B cell (primary cell): ENCODE data around the gene NUB1. TPM values are rescaled to one million over a fixed set of nuclear protein-coding genes. Genes with fewer than 3 reads are reported as not detected.

Experiments used
- ATAC-seq: fragments of 200-7000 bp; cut with Tn5 transposase; one replicate; pipeline ENCODE4 v1.10.0; 2021; ENCODE audit warnings: low read depth, mild to moderate bottlenecking, moderate number of reproducible peaks, moderate library complexity
- CTCF ChIA-PET: fragments of 350-600 bp; sonication (Branson Sonifier 250); formaldehyde crosslinking; loops from one replicate; lab custom pipeline; 2021; ENCODE audit warnings: antibody characterized with exemption, inconsistent platforms; lab: Charles Lee
- POLR2A ChIA-PET: fragments of 350-600 bp; sonication (Branson Sonifier 250); formaldehyde crosslinking; loops from one replicate; lab custom pipeline; 2021; ENCODE audit warnings: antibody characterized with exemption; lab: Charles Lee
- DNase-seq: peaks from one replicate; pipeline ENCODE4 v3.0.0; 2013
- H2AFZ ChIP-seq: 2 replicates; pipeline ENCODE4 v1.6.1; 2012; ENCODE audit warnings: mild to moderate bottlenecking, low read depth, low read length; ENCODE audit not compliant: insufficient read depth, poor library complexity, severe bottlenecking
- H3K27ac ChIP-seq, 2 donors: 1 replicate in 1 of 2; 2 replicates in 1 of 2; pipeline ENCODE4 v1.5.1; 2012 to 2013; ENCODE audit warnings: low read length in 2 of 2, mild to moderate bottlenecking in 2 of 2, moderate library complexity in 1 of 2
- H3K27me3 ChIP-seq, 4 experiments: fragments of 200-600 bp in 1 of 4; sonication (generic) in 1 of 4; replicated peaks in 1 of 4; 1 replicate in 2 of 4; 2 replicates in 2 of 4; pipeline versions ENCODE4 v1.6.1 to v1.7.0; 2013 to 2016; ENCODE audit warnings: low read length in 3 of 4, mild to moderate bottlenecking in 2 of 4, mixed read lengths in 1 of 4, moderate library complexity in 1 of 4; ENCODE audit not compliant: insufficient read depth in 4 of 4, control insufficient read depth in 3 of 4; ENCODE audit errors: control extremely low read depth in 1 of 4
- H3K36me3 ChIP-seq, 2 experiments: replicated peaks in 1 of 2; 1 replicate in 1 of 2; 2 replicates in 1 of 2; pipeline versions ENCODE4 v1.6.1 to v1.7.1; 2013; ENCODE audit warnings: low read length in 1 of 2; ENCODE audit not compliant: insufficient read depth in 2 of 2, control insufficient read depth in 1 of 2; ENCODE audit errors: control extremely low read depth in 1 of 2, extremely low read depth in 1 of 2
- H3K4me1 ChIP-seq, 2 donors: fragments of 200-600 bp in 1 of 2; sonication (generic) in 1 of 2; 1 replicate in 1 of 2; 2 replicates in 1 of 2; pipeline versions ENCODE4 v1.5.1 to v1.6.1; 2013 to 2017; ENCODE audit warnings: low read length in 2 of 2; ENCODE audit not compliant: control insufficient read depth in 2 of 2, insufficient read depth in 2 of 2
- H3K4me2 ChIP-seq: replicated peaks from 2 replicates; pipeline ENCODE3; 2012; ENCODE audit warnings: mild to moderate bottlenecking, low read depth, low read length; ENCODE audit not compliant: poor library complexity, severe bottlenecking
- H3K4me3 ChIP-seq, 5 experiments: fragments of 200-600 bp in 1 of 5; sonication (generic) in 1 of 5; 1 replicate in 3 of 5; 2 replicates in 2 of 5; pipeline versions ENCODE4 v1.5.1 to v1.7.0; 2011 to 2016; ENCODE audit warnings: low read length in 4 of 5, mild to moderate bottlenecking in 4 of 5, low read depth in 2 of 5, control low read depth in 1 of 5, moderate library complexity in 1 of 5; ENCODE audit not compliant: insufficient read depth in 1 of 5; ENCODE audit errors: control extremely low read depth in 1 of 5, extremely low read depth in 1 of 5
- H3K79me2 ChIP-seq: fragments of 200-600 bp; sonication (generic); one replicate; pipeline ENCODE4 v1.6.0; 2016; ENCODE audit warnings: low read length; ENCODE audit not compliant: control insufficient read depth, insufficient read depth
- H3K9ac ChIP-seq: fragments of 200-600 bp; sonication (generic); 2 replicates; pipeline ENCODE4 v1.6.1; 2017; ENCODE audit warnings: mild to moderate bottlenecking, low read length, moderate library complexity
- H3K9me3 ChIP-seq, 3 donors: one replicate each; pipeline versions ENCODE4 v1.6.1 to v1.7.1; 2013; ENCODE audit warnings: low read length in 2 of 3; ENCODE audit not compliant: control insufficient read depth in 2 of 3, insufficient read depth in 1 of 3; ENCODE audit errors: control extremely low read depth in 1 of 3
- H4K20me1 ChIP-seq: 2 replicates; pipeline ENCODE4 v1.6.0; 2012; ENCODE audit warnings: mild to moderate bottlenecking, low read length; ENCODE audit not compliant: insufficient read depth, control insufficient read depth, poor library complexity, severe bottlenecking
- H3K27ac Mint-ChIP-seq: one replicate; pipeline ENCODE4 v1.8.0; 2021; ENCODE audit warnings: mixed read lengths
- H3K27me3 Mint-ChIP-seq: one replicate; pipeline ENCODE4 v1.8.0; 2021; ENCODE audit warnings: mixed read lengths
- H3K4me1 Mint-ChIP-seq: one replicate; pipeline ENCODE4 v1.8.0; 2021; ENCODE audit warnings: mixed read lengths
- H3K4me3 Mint-ChIP-seq: one replicate; pipeline ENCODE4 v1.8.0; 2021; ENCODE audit warnings: mixed read lengths
- H3K9me3 Mint-ChIP-seq: one replicate; pipeline ENCODE4 v1.8.0; 2022; ENCODE audit warnings: mixed read lengths; ENCODE audit not compliant: insufficient read depth
- EZH2 ChIP-seq: IDR thresholded peaks from 2 replicates; pipeline ENCODE4 v1.6.1; 2012; ENCODE audit warnings: borderline replicate concordance, low read depth, mild to moderate bottlenecking, moderate library complexity, low read length; ENCODE audit not compliant: insufficient read depth, poor library complexity, severe bottlenecking
- WGBS: methylation state at CpG from one replicate; pipeline ENCODE4 v1.1.5; 2013; ENCODE audit warnings: missing lambda C conversion rate; ENCODE audit not compliant: insufficient coverage; 5-methylcytosine and 5-hydroxymethylcytosine counted together
- intact Hi-C: fragments of 100-400 bp; cut with micrococcal nuclease; formaldehyde crosslinking; loops from one replicate; pipeline ENCODE4 v1.10.0; 2022
- polyA plus RNA-seq: library from polyadenylated mRNA; depleted of rRNA; stranded (reverse); fragments of >200 nt; gene quantifications from 2 replicates; pipeline ENCODE4 v1.2.3, GENCODE V29; 2012
- total RNA-seq, 2 donors: library from RNA; stranded (reverse); fragments of 120-200 nt in 1 of 2; gene quantifications; 1 replicate in 1 of 2; 2 replicates in 1 of 2; pipeline versions ENCODE4 v1.2.3 to v1.2.4, GENCODE V29; 2013 to 2022
- TF ChIP-seq, protein P1 (sequence below): fragments of 200-600 bp; IDR thresholded peaks from one replicate; pipeline ENCODE4 v1.8.0; 2022; ENCODE audit warnings: antibody characterized with exemption, mild to moderate bottlenecking

NUB1 gene
- total and polyA plus RNA-seq, 2 donors (not counting 1 experiment from before 2014, with no cell fraction given) = 55.0 to 104 TPM

DNA sequence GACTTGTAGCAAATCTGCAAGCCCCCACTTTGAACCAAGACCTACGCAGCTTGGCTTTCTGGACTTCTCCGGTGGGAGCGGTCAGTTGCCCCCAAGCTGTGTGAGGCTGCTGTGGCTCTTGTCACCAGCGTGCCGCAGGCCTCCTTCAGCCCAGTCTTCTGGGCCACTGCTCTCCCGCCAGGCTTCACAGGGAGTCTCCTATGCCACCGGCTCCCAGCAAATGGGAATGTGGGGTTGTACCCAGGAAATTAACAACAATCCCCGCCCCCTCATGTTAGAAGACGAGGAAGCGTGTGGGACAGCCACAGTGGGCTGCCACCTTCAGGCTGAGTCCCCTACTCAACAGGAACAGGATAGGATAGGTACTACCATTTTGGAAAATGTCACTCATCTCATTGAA, 64.0 kb downstream of the NUB1 start:
- Histone ChIP-seq H3K27me3 (peaks cover 0 to 35% (median 13%) of the 10 kb centered on the region in 4 experiments), H3K4me1 (peaks cover 29 to 31% of the 10 kb centered on the region in 2 donors), H3K9me3 (peaks cover 0 to 9% (median 0%) of the 10 kb centered on the region in 3 donors), H3K4me2 (no peak overlapping the region), H3K36me3 (no peaks in the 10 kb centered on the region), H2AFZ (no peak overlapping the region), H4K20me1 (no peaks in the 10 kb centered on the region), H3K79me2 (no peaks in the 10 kb centered on the region), H3K27ac (no peak overlapping the region), H3K4me3 (no peak overlapping the region), H3K9ac (no peak overlapping the region)
- Mint-ChIP-seq H3K27me3 (peaks cover 14% of the 10 kb centered on the region), H3K4me1 (peaks cover 30% of the 10 kb centered on the region), H3K4me3 (no peak overlapping the region), H3K9me3 (no peaks in the 10 kb centered on the region), H3K27ac (no peak overlapping the region)
- no peak for TF ChIP-seq EZH2
- TF ChIP-seq, protein P1, sequence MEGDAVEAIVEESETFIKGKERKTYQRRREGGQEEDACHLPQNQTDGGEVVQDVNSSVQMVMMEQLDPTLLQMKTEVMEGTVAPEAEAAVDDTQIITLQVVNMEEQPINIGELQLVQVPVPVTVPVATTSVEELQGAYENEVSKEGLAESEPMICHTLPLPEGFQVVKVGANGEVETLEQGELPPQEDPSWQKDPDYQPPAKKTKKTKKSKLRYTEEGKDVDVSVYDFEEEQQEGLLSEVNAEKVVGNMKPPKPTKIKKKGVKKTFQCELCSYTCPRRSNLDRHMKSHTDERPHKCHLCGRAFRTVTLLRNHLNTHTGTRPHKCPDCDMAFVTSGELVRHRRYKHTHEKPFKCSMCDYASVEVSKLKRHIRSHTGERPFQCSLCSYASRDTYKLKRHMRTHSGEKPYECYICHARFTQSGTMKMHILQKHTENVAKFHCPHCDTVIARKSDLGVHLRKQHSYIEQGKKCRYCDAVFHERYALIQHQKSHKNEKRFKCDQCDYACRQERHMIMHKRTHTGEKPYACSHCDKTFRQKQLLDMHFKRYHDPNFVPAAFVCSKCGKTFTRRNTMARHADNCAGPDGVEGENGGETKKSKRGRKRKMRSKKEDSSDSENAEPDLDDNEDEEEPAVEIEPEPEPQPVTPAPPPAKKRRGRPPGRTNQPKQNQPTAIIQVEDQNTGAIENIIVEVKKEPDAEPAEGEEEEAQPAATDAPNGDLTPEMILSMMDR = no peak
- no peak for ATAC-seq
- POLR2A ChIA-PET = no interaction called here
- intact Hi-C loops = no loop called here
- CTCF ChIA-PET = interaction anchor here (1.0 to 1.4 kb wide), 2 partner anchors 43 to 90 kb away, joined by 3 read pairs; no protein-coding TSS in a partner anchor
- WGBS = 96% methylated on average over 10 of the region's 10 CpGs
- peak; percentile 8 for DNase-seq

DNA sequence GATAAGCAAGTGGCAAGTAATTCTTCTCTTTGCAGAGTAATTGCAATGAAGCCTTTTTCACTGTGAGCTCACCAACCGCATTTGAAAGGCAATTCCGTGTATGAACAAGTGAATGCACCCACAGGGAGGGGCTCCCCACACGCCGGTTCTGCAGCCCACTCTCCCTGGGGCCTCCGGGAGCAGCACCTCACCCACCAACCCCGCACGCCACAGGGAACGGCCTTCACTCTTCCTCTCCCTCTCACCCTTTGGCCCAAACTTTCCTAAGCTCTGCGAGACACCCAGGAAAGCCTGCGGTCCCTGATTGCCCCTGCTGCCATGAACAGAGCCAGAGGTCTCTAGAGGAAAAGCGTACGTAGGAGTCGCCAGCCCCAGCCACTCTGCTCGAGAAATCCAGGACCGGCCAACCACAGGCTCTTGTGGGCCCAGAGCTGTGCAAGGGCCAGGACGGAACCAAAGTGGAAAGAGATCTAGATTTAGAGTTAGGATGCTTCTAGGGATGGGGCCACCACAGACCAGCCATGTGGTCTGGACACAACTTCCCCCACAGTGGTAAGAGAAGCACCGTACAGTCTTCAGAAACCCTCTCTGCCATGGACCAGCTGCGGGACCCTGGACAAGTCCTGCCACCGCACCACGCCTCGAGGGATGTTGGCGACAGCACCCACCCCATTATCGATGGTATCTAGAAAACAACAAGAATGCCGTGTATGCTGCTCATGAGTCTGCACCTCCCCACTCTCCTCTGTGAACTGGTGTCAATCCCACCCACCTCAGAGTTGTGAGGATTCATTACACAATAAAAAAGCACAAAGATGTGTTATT, 64.7 kb downstream of the NUB1 start:
- TF ChIP-seq, protein P1 = no peak
- no peak for TF ChIP-seq EZH2
- Histone ChIP-seq H3K36me3 (no peaks in the 10 kb centered on the region), H3K27me3 (peaks cover 0 to 42% (median 20%) of the 10 kb centered on the region in 4 experiments), H3K27ac (no peak overlapping the region), H4K20me1 (no peaks in the 10 kb centered on the region), H3K4me3 (no peak overlapping the region), H3K4me1 (peaks cover 31% of the 10 kb centered on the region in 2 donors), H2AFZ (no peak overlapping the region), H3K9ac (no peak overlapping the region), H3K79me2 (no peaks in the 10 kb centered on the region), H3K4me2 (no peak overlapping the region), H3K9me3 (peaks cover 0 to 15% (median 0%) of the 10 kb centered on the region in 3 donors)
- WGBS = 93% methylated on average over 22 of the region's 24 CpGs
- DNase-seq = no peak
- intact Hi-C loops = no loop called here
- no peak for ATAC-seq
- POLR2A ChIA-PET = no interaction called here
- no peak overlapping the region for H3K27ac Mint-ChIP-seq
- H3K4me3 Mint-ChIP-seq = no peak overlapping the region
- H3K9me3 Mint-ChIP-seq = no peaks in the 10 kb centered on the region
- H3K27me3 Mint-ChIP-seq = peaks cover 21% of the 10 kb centered on the region
- CTCF ChIA-PET = interaction anchor here (1.2 to 1.4 kb wide), 2 partner anchors 37 to 91 kb away, joined by 3 read pairs; no protein-coding TSS in a partner anchor
- peaks cover 30% of the 10 kb centered on the region for H3K4me1 Mint-ChIP-seq
